ENCODE data around the gene KDM2B.
A peak's percentile ranks its signal among the peaks of the same experiment; 100 is the strongest.

KDM2B gene

GRCh38 chr12:121539908-121540307 lies 40.9 kb downstream of the KDM2B start:
- ChIA-PET POLR2A (no interaction called here), CTCF (interaction anchor here (1.2 to 3.0 kb wide), 4 partner anchors 12 to 88 kb away, joined by 3 to 17 read pairs (median 6); no protein-coding TSS in a partner anchor)
- DNase-seq (ENCODE audit: low read depth, low spot score): no peak
- TF ChIP-seq CTCF (IDR thresholded peaks at IDR 0.05; ENCODE audit: insufficient read depth, low read length, missing control alignments): no peak
- H3K4me3 ChIP-seq (ENCODE audit: low read depth, low read length): no peak overlapping the region

- no peak overlapping the region for H3K4me3 ChIP-seq (ENCODE audit: low read depth, low read length)
- CTCF ChIA-PET: interaction anchor here (1.2 to 3.0 kb wide), 4 partner anchors 13 to 89 kb away, joined by 3 to 17 read pairs (median 6); no protein-coding TSS in a partner anchor
- no peak for TF ChIP-seq CTCF (IDR thresholded peaks at IDR 0.05; ENCODE audit: insufficient read depth, low read length, missing control alignments)
- POLR2A ChIA-PET: no interaction called here
- no peak for DNase-seq (ENCODE audit: low read depth, low spot score)
Measured at GRCh38 chr12:121538699-121539061, 42.1 kb downstream of the KDM2B start.

- POLR2A ChIA-PET: interaction anchor here (0.6 kb wide), 1 partner anchor 362 kb away, joined by 4 read pairs; no protein-coding TSS in a partner anchor
- TF ChIP-seq CTCF (IDR thresholded peaks at IDR 0.05; ENCODE audit: insufficient read depth, low read length, missing control alignments): no peak
- CTCF ChIA-PET: interaction anchor here (1.4 to 3.0 kb wide), 4 partner anchors 14 to 41 kb away, joined by 4 to 17 read pairs (median 6); no protein-coding TSS in a partner anchor
- no peak for DNase-seq (ENCODE audit: low read depth, low spot score)
- H3K4me3 ChIP-seq (ENCODE audit: low read depth, low read length): peak overlapping the region; percentile 49
Measured at GRCh38 chr12:121537814-121538698, 42.8 kb downstream of the KDM2B start.

GRCh38 chr12:121536899-121537813 lies 43.7 kb downstream of the KDM2B start:
- no peak for DNase-seq (ENCODE audit: low read depth, low spot score)
- CTCF ChIA-PET: interaction anchor here (0.7 to 3.0 kb wide), 7 partner anchors 10 to 148 kb away, joined by 3 to 17 read pairs (median 4); partner anchors contain the start of gene ORAI1
- POLR2A ChIA-PET: interaction anchor here (0.6 to 1.2 kb wide), 5 partner anchors 39 to 363 kb away, joined by 3 to 4 read pairs (median 3); no protein-coding TSS in a partner anchor
- TF ChIP-seq CTCF (IDR thresholded peaks at IDR 0.05; ENCODE audit: insufficient read depth, low read length, missing control alignments): no peak
- H3K4me3 ChIP-seq (ENCODE audit: low read depth, low read length): peak overlapping the region; percentile 49

GRCh38 chr12:121536054-121536898 lies 44.5 kb downstream of the KDM2B start:
- ChIA-PET POLR2A (interaction anchor here (0.5 to 1.2 kb wide), 5 partner anchors 40 to 259 kb away, joined by 3 to 4 read pairs (median 3); no protein-coding TSS in a partner anchor), CTCF (interaction anchor here (0.7 to 1.5 kb wide), 7 partner anchors 11 to 153 kb away, joined by 3 to 5 read pairs (median 3); partner anchors contain the start of gene ORAI1)
- no peak for DNase-seq (ENCODE audit: low read depth, low spot score)
- no peak for TF ChIP-seq CTCF (IDR thresholded peaks at IDR 0.05; ENCODE audit: insufficient read depth, low read length, missing control alignments)
- H3K4me3 ChIP-seq (ENCODE audit: low read depth, low read length): peak overlapping the region; percentile 51
